Fibroblast of pulmonary artery (primary cell): Measurements from ENCODE around the gene MAP3K12.
"Not testable (repeated sequence)": the region's sequence is repeated elsewhere in the genome, so short reads cannot be mapped to it uniquely, and the experiment has no call there.

Source experiments
- DNase-seq: peaks from one replicate; pipeline ENCODE4 v3.0.0-alpha.2; 2010; ENCODE audit warnings: low read depth
- H3K4me3 ChIP-seq: replicated peaks from 2 replicates; pipeline ENCODE4 v1.5.1; 2011; ENCODE audit warnings: low read depth, mild to moderate bottlenecking, control low read depth, low read length, moderate library complexity
- TF ChIP-seq, protein P1 (sequence below): IDR thresholded peaks from 2 replicates; pipeline ENCODE4 v1.5.1; 2011; ENCODE audit warnings: mild to moderate bottlenecking, control low read depth, low read length, inconsistent platforms; ENCODE audit errors: missing control alignments

Gene MAP3K12, protein sequence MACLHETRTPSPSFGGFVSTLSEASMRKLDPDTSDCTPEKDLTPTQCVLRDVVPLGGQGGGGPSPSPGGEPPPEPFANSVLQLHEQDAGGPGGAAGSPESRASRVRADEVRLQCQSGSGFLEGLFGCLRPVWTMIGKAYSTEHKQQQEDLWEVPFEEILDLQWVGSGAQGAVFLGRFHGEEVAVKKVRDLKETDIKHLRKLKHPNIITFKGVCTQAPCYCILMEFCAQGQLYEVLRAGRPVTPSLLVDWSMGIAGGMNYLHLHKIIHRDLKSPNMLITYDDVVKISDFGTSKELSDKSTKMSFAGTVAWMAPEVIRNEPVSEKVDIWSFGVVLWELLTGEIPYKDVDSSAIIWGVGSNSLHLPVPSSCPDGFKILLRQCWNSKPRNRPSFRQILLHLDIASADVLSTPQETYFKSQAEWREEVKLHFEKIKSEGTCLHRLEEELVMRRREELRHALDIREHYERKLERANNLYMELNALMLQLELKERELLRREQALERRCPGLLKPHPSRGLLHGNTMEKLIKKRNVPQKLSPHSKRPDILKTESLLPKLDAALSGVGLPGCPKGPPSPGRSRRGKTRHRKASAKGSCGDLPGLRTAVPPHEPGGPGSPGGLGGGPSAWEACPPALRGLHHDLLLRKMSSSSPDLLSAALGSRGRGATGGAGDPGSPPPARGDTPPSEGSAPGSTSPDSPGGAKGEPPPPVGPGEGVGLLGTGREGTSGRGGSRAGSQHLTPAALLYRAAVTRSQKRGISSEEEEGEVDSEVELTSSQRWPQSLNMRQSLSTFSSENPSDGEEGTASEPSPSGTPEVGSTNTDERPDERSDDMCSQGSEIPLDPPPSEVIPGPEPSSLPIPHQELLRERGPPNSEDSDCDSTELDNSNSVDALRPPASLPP

DNA sequence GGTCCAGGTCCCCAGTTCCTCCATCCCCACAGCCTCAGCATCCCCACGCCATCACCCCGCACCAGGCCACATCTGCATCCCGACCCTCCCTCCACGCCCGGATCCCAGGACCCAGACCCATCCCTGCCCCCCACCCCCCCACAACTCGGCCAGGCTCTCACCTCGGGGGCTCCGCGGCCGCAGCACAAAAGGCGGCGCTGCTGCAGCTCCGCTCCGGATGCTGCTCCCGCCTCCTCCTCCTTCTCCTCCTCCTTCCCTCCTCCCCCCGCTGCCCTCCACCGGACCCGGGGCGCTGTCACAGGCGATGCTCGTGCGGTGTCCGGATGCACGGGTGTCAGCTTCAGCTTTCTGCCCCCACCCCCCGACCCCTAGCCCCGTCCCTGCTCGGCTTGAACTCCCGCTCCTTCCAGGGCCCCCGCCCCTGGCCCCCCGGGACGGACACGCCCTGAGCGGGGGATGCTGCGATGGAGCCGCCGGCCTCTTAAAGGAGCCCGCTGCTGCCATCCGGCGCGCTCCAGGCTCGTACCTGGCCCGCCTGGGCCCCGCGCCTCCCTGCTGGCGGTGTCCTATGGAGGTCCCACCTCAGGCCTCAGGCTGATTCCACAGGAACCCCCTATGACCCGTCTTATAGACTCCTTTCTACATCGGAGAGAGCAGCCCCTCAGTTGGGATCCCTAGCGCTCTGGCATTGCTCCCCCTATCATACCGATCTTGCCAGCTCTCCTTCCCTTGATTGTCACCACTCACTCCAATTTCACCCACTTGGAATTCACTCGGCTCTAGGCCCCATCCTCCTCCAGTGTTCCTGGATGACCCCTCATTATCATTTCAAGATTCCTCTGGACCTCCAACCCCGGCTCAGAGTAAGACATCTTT, at the start of gene MAP3K12:
MAP3K12 (minus strand) TSS at position 193 of the 876 bp plus-strand sequence. CDS start 12,067 bp downstream, outside the sequence.
- H3K4me3 ChIP-seq, result peak within 1 kb of the TSS; percentile 66
- TF ChIP-seq, protein P1, sequence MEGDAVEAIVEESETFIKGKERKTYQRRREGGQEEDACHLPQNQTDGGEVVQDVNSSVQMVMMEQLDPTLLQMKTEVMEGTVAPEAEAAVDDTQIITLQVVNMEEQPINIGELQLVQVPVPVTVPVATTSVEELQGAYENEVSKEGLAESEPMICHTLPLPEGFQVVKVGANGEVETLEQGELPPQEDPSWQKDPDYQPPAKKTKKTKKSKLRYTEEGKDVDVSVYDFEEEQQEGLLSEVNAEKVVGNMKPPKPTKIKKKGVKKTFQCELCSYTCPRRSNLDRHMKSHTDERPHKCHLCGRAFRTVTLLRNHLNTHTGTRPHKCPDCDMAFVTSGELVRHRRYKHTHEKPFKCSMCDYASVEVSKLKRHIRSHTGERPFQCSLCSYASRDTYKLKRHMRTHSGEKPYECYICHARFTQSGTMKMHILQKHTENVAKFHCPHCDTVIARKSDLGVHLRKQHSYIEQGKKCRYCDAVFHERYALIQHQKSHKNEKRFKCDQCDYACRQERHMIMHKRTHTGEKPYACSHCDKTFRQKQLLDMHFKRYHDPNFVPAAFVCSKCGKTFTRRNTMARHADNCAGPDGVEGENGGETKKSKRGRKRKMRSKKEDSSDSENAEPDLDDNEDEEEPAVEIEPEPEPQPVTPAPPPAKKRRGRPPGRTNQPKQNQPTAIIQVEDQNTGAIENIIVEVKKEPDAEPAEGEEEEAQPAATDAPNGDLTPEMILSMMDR, result no peak
- peak; percentile 75 for DNase-seq

DNA sequence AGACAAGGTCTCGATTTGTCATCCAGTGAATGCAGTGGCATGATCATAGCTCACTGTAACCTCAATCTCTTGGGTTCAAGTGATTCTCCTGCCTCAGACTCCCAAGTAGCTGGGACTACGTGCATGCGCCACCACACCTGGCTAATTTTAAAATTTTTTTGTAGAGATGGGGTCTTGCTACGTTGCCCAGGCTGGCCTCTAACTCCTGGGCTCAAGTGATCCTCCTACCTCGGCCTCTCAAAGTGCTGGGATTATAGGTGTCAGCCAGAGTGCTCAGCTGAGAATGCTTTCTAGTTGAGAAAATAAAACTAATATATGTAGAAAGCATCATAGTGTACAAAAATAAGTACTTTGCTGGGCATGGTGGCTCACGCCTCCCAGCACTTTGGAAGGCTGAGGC, 49.1 kb upstream of the MAP3K12 start:
- not testable (repeated sequence) for DNase-seq, H3K4me3 ChIP-seq

DNA sequence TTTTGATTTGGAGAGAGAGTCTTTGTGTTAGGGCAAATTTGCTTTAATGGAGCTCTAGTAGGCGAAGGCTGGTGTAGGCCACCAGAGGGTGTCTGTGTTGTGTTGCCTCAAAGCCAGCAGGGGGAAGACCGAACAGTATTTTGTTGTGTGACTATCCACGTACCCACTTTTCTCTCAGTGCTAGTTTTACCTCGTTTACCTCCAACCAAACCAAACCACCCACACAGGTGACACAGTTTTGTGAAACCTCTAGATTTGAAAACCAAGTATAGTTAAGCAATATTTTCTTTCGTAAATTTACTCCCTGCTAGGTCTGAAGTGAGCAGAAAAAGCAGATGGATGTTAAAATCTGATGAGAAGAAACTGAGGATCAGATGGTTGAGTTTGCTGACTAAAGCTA, 44.3 kb upstream of the MAP3K12 start:
- DNase-seq, result peak; percentile 85
- TF ChIP-seq, protein P1, result peak; percentile 99
- no peak overlapping the region for H3K4me3 ChIP-seq

DNA sequence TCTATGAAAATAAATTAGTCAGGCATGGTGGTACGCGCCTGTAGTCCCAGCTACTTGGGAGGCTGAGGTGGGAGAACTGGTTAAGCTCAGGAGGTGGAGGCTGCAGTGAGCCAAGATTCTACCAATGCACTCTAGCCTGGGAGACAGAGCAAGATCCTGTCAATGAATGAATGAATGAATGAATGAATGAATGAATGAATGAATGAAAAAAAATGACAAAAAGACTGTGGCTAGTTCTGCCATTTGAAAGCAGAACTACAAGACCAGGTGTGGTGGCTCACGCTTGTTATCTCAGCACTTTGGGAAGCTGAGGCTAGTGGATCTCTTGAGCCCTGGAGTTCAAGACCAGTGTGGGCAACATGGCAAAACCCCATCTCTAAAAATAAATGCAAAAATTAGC, 40.3 kb upstream of the MAP3K12 start:
- DNase-seq, result no peak
- TF ChIP-seq, protein P1, result no peak

DNA sequence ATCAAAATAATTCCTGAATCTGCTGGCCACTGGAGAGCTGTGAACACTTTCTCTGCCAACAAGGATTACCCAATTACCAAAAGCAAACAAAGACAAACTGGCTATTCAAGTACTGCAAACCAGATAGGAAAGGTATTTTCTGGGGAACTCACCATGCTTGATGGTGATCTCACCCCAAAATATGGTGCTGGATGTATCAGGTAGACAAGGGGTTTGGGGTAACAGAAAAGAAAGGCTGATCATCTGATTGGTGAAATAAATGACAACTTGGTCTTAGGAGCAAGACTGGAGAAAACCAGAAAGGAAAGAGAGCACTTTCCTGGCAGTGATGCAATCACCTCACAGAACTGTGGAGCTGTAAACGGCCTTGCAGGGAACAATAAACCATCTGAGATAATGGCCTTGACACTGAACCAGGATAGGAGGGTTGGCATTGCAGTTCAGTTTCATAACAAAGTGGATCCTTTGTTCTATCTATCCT, 39.0 kb upstream of the MAP3K12 start:
- no peak overlapping the region for H3K4me3 ChIP-seq
- TF ChIP-seq, protein P1, result no peak
- DNase-seq, result peak; percentile 94

More for the DNA sequence above, 40.3 kb upstream of the MAP3K12 start:
- H3K4me3 ChIP-seq, result no peak overlapping the region

DNA sequence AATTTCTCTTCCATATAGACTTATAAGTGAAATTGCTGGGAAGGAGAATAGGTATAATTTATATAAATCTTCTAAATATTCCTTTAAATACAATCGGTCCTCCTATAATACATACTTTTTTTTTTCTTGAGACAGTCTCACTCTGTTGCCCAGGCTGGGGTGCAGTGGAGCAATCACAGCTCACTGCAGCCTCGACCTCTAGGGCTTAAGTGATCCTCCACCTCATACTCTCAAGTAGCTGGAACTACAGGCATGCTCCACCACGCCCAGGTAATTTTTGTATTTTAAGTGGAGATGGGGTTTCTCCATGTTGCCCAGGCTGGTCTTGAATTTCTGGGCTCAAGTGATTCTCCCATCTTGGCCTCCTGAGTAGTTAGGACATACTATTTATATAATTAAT, 37.7 kb upstream of the MAP3K12 start:
- no peak for DNase-seq
- TF ChIP-seq, protein P1, result no peak
- H3K4me3 ChIP-seq, result no peak overlapping the region
